ENCODE measurements around the gene DLG2.

DNA sequence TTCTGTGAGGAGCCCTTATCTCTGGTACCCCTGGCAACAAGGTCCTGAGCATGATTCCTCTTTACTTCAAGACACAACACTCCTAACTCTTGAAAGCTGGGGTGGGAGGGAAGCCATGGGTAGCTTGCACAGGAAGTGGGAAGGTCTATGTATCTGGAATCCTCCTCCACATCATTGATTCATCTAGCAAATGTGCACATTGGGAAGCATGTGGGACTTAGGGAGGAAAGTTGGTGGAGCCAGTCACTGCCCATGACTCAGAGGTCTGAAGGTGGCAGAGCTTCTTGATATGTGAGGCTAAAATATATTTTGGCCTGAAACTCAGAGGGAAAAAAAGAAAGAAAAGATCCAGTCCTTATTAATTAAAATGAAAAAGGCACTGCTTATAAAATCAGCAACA, 1000.9 kb downstream of the DLG2 start:
- TF ChIP-seq, protein P1, sequence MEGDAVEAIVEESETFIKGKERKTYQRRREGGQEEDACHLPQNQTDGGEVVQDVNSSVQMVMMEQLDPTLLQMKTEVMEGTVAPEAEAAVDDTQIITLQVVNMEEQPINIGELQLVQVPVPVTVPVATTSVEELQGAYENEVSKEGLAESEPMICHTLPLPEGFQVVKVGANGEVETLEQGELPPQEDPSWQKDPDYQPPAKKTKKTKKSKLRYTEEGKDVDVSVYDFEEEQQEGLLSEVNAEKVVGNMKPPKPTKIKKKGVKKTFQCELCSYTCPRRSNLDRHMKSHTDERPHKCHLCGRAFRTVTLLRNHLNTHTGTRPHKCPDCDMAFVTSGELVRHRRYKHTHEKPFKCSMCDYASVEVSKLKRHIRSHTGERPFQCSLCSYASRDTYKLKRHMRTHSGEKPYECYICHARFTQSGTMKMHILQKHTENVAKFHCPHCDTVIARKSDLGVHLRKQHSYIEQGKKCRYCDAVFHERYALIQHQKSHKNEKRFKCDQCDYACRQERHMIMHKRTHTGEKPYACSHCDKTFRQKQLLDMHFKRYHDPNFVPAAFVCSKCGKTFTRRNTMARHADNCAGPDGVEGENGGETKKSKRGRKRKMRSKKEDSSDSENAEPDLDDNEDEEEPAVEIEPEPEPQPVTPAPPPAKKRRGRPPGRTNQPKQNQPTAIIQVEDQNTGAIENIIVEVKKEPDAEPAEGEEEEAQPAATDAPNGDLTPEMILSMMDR (IDR thresholded peaks at IDR 0.05; ENCODE audit: low read depth, low read length, poor library complexity, severe bottlenecking): no peak
- TF ChIP-seq EZH2phosphoT487 (IDR thresholded peaks at IDR 0.05; ENCODE audit: borderline replicate concordance, low read length): no peak

All from DOHH2 (cell line).